Hematopoietic multipotent progenitor cell treated with erythropoietin and hydrocortisone succinate and interleukin-3 and kit ligand, for 17 days (in vitro differentiated cells): Measurements from ENCODE around the gene SPATA13.

Experiments used
- DNase-seq: peaks from one replicate; pipeline ENCODE4 v3.0.0-alpha.2; 2015; ENCODE audit warnings: low spot score

The SPATA13 gene

DNA sequence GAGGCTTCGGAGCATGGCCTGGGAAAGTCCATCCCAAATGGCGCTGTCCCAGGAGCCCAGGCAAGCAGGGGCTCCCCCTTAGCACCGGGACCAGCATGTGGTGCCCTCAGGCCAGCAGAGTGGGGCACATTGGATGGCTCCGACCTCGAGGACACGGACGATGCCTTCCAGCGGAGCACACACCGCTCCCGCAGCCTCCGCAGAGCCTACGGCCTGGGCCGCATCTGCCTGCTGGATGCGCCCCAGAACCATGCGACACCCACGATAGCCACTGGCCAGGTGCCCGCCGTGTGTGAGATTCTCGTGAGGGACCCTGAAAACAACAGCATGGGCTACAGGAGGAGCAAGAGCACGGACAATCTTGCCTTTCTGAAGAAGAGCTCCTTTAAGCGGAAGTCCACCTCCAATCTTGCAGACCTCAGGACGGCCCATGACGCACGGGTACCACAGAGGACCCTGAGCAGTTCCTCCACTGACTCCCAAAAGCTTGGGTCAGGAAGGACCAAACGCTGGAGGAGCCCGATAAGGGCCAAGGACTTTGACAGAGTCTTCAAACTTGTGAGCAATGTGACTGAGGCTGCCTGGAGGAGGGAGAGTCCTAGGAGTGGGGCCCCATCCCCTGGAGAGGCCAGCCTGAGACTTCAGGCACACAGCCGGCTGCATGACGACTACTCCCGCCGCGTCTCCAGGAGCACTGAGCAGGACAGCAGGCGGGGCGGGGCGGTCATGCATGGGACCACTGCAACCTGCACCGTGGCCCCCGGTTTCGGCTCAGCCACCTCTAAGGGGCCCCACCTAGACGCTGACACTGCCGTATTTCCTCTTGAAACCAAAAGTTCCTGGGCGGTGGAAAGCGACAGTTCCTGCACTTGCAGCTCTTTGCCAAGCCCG lies 63.1 kb downstream of the SPATA13 start:
- no peak for DNase-seq

DNA sequence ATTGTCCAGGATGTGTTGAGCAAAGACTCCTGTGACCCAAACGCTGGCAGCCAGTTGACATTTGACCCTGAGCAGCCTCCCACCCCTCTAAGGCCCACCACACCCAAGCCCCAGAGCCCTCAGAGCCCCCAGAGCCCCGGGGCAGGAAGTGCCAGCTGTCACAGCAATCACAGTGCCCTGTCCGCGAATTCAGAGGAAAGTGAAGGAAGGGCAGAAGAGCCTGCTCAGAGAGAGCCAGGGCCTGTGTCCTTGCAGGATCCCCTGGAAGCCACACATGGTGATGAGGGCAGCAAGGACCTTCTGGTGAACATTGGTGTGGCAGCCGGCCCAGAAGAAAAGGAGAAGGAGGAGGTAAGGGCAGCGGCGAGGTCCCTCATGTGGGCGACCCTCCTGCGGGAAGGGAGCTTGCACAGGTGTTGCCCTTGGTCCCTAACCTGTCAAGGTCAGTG lies 63.7 kb downstream of the SPATA13 start:
- no peak for DNase-seq

GRCh38 chr13:24225062-24225461 lies 64.5 kb downstream of the SPATA13 start:
- no peak for DNase-seq

DNA sequence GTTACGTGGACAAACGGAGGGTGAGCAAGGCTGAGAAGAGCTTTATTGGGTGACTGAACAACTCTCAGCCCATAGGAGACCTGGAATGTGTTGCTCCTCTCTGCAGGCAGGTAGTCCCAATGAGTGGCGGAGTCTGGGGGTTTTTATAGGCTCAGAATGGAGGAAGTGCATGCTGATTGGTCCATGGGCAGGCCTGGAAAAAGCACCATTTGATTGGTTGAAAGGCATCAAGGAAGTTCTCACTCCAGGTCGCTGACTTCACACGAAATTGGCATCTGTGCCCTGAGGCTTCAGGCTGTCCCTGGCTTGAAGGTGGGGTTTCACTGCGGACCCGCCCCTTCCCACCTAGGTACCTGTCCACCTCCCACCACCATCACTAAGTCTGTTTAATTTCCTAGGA lies 65.4 kb downstream of the SPATA13 start:
- no peak for DNase-seq

DNA sequence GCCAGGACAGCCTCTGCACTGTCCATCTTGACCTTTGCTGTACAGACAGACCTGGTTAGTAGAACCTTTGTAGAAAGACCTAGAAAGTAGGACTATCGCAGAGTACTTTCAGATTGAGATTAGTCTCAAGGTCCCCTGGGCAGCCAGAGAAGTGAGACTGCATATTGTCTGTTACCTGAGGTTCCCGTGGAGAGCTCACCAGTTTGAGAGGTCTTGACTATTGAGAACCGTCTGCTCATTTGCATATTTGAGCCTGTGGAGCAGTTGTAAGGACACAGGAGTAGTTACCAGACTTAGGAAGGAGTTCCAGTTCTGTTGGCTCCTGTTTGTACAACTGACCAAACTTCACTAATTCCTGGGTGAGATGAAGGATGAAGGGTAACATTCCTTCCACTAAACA lies 66.2 kb downstream of the SPATA13 start:
- DNase-seq, result no peak

DNA sequence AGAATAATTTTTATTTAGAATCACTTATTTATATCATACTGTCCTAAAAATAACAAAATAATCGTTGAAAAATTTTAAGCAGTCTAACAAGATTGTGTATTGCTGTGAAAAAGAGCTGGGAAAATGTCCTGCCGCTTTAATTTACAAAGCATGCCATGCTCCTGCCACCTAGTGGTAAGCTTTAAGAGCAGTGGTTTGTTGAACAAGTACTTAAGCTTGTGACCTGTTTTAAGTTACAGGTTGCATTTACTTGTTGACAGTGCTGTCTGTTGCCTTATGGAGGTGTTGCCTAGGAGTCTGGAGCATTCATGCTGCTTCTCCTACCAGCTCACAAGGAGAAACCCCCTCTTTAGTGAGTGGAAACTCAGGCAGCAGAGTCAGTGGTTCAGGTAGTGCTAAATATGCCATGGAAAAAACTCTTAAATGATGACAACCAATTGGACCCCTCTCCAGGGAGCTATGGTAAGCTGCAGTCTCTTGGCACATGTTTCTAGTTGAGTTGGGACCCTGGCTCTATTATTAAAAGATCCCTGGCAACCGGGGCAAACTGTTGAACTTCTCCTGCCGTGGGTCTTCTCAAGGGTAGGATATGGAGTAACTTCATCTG lies 68.4 kb downstream of the SPATA13 start:
- DNase-seq, result peak; percentile 58

DNA sequence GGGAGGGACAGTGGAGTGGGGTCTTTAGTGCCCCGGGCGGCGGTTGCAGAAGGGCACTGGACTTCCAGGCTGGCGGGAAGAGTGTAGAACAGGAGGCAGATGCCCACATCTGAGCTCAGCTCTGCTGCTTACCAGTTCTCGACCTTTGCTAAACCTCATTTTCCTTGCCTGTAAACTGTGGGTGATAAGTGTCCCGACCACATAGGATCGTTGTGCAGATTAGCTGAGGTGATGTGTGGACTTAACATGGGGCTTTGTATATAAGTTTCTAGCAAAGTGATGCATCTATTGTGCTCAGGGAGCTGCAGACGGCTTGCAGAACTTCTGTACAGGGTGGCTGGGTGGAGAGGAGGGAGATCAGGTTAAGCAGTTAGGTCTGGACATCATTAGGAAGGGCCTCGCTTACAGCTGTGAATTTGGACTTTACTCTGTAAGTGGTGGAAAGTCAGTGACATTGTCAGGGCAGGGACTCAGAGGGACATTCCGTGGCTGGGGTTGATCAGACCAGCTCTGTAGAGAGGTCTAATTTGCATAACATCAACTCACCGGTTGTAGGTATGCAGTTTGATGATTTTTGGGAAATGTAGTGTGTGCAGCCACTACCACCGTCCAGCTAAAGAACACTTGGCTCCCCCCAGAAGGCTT lies 70.0 kb downstream of the SPATA13 start:
- no peak for DNase-seq

DNA sequence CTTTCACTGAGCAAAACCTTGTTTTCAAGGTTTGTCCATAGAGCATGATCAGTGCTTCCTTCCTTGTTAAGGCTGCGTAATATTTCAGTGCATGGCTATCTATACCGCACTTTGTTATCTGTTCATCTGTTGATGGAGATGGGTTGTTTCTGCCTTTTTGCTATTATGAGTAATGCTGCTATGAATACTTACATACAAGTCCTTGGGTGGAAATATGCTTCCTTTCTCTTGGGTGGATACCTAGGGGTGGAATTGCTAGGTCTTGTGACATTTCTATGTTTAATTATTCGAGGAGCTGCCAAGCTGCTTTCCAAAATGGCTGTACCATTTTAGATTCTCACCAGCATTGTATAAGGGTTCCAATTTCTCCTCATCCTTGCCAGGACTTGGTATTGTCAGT lies 70.9 kb downstream of the SPATA13 start:
- DNase-seq, result no peak

DNA sequence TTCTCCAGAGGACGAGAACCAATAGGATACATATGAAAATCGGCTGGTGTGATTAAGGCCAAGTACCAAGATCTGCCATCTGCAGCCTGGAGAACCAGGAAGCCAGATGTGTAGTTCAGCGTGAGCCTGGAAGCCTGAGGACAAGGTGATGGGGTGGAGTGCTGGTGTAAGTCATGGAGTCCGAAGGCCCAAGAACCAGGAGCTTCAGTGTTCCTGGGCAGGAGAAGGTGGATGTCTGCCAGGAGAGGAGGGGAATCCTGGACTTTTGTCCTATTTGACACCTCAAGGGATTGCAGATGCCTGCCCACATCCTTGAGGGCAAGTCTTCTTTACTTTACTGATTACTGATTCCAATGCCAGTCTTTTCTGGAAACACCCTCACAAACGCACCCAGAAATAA lies 71.5 kb downstream of the SPATA13 start:
- DNase-seq, result no peak

GRCh38 chr13:24232474-24232873 lies 72.0 kb downstream of the SPATA13 start:
- no peak for DNase-seq

GRCh38 chr13:24233351-24233901 lies 72.9 kb downstream of the SPATA13 start:
- DNase-seq, result no peak

DNA sequence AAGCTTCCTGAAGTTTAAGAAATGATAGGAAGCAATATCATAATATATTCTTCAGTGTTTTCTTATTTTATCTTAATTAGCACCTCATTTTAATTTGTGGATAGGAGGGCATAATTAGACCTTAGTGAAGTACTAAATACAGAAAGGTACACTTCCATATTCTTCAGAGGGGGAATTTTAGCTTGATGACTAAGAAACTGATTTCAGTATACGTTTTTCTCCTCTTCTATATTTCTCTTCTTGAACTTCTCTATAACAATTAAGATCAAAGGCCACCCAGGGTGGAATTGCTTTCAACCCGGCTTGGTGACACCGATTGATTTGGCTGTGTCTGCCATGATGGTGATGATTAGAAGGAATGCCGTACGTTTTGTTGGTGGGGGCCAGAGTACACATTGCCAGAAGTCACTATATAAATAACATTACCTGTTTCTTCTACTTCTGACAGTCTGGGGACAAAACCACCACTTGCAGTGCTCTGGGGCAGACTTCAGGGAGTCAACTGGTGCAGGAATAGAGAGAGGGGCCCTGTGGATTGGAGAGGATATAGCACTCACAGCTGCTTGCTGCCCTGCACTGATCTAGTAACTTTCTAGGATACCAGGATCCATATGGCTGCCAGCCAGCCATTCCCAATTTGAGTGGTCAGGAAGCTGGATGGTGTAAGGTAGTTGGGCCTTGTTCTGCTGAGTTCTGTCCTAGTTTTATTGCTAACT lies 73.8 kb downstream of the SPATA13 start:
- no peak for DNase-seq

DNA sequence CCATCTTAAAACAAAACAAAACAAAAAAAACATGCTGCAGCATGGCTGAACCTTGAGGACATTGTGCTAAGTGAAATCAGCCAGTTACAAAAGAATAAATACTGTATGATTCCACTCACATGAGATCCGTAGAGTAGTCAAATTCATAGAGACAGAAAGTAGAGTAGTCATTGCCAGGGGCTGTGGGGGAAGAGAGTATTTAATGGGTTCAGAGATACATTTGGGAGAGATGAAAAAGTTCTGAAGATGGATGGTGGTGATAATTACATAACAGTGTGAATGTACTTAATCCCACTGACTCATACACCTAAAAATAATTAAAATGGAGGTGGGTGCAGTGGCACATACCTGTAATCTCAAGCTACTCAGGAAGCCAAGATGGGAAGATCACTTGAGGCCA lies 76.8 kb downstream of the SPATA13 start:
- DNase-seq, result no peak

DNA sequence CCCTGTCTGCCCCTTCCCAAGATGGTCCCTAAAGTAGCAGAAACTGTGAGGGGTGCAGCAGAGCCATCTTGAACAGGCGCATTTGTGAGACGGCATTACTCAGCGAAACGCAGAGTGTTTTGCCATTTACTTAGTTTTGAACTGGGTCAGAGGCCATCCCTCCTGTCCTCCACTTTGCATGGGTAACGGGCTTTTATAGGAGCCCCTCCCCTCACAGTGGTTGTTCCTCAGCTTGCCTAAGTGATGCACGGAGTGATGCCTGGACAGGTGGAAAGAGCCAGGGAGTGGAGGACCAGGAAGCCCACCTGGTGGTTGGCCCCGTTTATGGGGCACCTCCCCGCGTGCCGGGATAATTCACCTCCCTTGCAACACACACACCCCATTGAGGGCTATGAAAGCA lies 80.8 kb downstream of the SPATA13 start:
- DNase-seq, result no peak

- no peak for DNase-seq
These were observed 81.6 kb downstream of the SPATA13 start for GRCh38 chr13:24242100-24242499.

DNA sequence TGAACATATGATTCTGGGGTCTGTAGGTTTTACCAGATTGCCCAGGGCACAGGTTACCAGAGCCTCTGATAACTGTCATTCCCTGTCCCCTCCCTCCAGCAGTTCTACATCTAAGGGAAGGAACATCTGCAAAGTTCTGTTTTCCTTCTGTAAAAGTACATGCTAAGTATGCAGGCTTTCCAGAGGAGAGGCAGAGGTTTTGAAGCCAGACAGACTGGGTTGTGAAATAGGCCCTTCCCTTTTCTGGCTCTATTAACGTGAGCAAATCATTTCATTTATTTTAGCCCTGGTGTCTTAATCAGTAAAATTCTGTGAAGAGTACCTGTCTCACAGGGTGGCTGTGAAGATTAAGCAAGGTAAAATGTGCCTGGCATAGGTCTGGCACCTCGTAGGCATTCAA lies 82.8 kb downstream of the SPATA13 start:
- no peak for DNase-seq

GRCh38 chr13:24244802-24245201 lies 84.3 kb downstream of the SPATA13 start:
- no peak for DNase-seq

DNA sequence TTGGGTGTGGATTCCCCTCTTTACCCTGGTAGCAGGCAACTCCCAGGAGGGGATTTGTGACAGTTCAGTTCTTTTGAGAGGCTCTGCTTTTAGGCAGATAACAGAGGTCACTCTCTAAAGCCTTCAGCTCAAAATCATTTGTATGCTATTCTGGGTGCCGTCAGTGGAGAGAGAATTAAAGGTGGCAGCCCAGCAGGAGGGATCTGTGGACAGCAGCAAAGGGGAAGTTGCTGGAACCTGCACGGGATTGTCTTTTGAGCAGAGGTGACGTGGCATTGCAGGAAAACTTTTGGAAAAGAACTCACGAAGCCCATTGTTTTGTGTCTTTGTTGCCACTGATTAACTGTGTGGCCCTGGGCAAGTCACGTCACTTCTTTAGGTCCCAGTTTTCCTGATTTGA lies 86.5 kb downstream of the SPATA13 start:
- no peak for DNase-seq

GRCh38 chr13:24249624-24250023 lies 89.1 kb downstream of the SPATA13 start:
- no peak for DNase-seq

DNA sequence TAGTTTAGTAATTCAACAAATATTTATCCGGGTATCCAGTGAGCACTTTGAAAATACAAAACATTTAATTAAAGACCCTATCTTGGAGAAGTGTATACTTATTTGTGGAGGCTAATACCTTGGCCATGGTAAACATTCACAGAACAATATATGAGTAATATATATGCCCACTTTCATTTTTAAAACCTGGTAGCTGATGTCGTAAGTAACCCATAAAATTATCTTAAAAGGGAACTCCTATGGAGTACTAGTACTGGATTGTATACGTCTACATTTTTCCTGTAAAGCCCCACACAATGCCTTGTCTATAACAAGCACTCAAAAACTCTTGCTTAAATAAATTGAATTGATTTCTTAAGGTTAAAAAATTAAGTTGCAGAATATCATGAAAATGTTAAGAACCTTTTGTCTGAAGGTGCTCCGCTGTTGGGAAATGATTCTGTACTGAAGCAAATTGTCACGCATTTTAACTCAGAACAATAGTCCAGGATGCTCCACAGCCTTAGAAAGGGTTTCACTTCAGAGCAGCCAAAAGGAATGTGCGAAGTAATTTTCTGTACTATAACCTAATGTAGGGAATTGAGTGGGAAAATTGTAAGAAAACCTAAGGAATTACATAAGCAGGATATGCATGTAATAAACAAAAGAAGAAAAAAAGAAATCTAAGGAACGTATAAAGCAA lies 90.0 kb downstream of the SPATA13 start:
- no peak for DNase-seq

DNA sequence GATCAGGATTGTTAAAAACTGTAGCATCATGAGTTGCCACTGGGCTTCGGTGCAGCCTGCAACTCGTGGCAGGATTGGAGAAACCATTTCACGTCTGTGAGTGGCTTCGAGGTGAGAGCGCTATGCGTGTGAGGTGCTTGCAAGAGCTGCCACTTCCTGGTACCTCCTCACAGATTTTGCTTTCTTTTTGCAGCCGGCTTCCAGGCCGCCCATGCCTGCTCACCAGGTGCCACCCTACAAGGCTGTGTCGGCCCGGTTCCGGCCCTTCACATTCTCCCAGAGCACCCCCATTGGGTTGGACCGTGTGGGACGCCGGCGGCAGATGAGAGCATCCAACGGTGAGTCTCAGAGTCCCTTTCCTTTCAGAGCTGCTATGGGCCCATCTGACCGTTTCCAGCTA lies 91.0 kb downstream of the SPATA13 start:
- no peak for DNase-seq

DNA sequence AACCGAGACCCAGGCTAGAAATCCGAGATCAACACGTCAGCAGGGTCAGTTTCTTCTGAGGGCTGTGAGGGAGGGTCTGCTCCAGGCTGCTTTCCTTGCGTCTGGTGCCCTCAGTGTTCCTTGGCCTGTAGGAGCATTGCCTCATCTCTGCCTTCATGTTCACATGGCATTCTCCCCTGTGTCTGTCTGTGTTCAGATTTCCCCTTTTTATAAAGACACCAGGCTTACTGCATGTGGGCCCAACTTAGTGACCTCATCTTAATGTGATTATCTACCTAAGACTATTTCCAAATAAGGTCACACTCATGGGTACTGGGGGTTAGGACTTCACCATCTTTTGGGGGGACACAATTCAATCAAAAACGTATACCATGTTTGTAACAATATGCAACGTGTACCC lies 91.6 kb downstream of the SPATA13 start:
- no peak for DNase-seq
